GM18499 (cell line): ENCODE data around the gene TMEM164.
"Not testable (repeated sequence)": the region's sequence is repeated elsewhere in the genome, so short reads cannot be mapped to it uniquely, and the experiment has no call there.

Experiments used
- ATAC-seq: cut with Tn5 transposase; IDR thresholded peaks from one replicate; pipeline ENCODE4 v1.9.1; 2021; ENCODE audit warnings: moderate number of reproducible peaks; ENCODE audit not compliant: insufficient read depth, unreplicated experiment

TMEM164 gene

GRCh38 chrX:110123331-110123782 lies 120.4 kb downstream of the TMEM164 start:
- no peak for ATAC-seq

GRCh38 chrX:110125446-110126162 lies 122.7 kb downstream of the TMEM164 start:
- ATAC-seq, result no peak

- ATAC-seq, result no peak
These were observed 128.1 kb downstream of the TMEM164 start for GRCh38 chrX:110131031-110131430.

GRCh38 chrX:110132450-110133114 lies 129.7 kb downstream of the TMEM164 start:
- ATAC-seq, result no peak

DNA sequence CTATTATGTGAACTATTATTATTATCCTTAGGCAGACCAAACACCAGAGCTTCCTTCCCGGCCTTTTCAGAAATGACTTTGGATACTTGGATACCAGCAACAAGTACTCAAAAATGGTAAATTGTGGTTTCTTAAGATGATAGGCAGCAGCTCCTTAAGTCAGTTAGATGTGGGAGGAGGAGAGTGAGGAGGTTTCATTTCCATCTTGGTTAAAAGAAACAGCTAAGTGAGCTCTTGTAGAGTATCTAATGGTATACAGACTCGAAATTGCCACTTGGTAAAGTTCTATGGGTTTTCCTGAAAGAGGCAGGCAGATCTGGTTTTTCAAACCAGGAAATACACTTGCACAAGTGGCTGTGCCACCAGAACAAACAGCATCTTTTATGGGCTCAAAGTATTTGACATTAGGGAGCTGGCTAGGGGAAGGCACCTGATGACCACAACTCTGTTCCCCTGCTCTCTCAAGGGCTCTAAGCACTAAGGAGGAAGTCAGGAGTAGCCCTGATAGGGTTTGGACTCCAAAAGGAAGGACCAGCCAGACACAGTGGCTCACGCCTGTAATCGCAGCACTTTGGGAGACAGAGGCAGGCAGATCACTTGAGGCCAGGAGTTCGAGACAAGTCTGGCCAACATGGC lies 130.9 kb downstream of the TMEM164 start:
- ATAC-seq, result no peak

- no peak for ATAC-seq
These were observed 132.7 kb downstream of the TMEM164 start for GRCh38 chrX:110135618-110136017.

DNA sequence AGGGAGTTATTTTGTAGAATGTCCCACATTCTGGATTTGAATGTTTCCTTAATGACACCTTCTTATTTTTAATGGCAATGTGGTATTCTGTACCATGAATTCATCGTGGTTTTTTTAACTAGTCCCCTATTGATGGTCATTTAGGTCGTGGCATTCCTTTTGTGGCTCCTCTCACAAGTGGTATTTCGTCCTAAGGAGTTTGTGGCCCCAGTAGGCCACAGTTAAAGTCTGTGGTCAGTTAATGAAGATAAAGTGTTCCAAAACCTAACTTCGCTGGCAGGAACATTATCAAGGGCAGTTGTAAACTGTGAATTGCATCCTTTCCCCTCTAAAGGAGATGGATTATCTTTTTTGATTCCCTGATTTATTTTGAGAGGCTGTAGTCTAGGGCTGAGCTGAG lies 133.2 kb downstream of the TMEM164 start:
- ATAC-seq, result no peak

- ATAC-seq, result no peak
These were observed 135.6 kb downstream of the TMEM164 start for GRCh38 chrX:110138557-110138956.

DNA sequence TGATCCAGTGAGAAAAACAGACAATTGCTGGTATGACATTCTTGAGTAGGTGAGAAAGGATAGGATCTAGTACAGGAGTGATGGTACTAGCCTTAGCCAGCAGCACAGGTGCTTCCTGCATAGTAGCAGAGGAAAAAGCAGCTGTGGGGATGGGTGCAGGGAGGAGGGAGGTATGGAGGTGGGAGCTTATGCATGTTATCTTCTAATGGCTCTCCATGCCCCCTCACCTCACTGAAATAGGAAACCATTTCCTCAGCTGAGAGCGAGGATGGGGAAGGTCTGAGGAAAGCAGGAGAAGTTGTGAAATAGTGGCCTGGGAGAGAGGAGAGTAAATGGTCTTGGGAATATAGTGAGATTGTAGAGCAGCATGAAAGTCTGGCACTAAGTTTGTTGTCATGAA lies 136.3 kb downstream of the TMEM164 start:
- ATAC-seq, result no peak

GRCh38 chrX:110142096-110142495 lies 139.2 kb downstream of the TMEM164 start:
- ATAC-seq, result no peak

- no peak for ATAC-seq
These were observed 140.7 kb downstream of the TMEM164 start for GRCh38 chrX:110143454-110144210.

- no peak for ATAC-seq
These were observed 142.4 kb downstream of the TMEM164 start for GRCh38 chrX:110145311-110145710.

DNA sequence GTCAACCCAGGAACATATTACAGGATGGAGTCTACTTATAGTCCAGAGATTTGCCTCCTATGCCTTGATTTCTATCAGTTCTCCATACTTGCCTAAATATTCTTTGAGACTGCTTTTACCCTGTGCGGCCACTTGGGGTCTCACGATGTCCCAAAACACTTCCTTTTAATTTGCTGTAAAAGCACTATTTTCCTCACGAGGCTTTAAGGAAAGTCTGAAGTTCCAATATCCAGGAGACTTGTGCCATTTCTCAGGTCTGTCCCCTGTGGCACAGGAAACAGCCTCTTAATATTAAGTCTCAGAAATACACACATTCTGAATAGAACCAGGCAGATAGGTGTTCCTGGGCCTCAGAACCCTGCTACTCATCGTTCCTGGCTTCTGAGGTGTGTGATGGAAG lies 142.9 kb downstream of the TMEM164 start:
- ATAC-seq, result no peak

GRCh38 chrX:110146521-110146920 lies 143.6 kb downstream of the TMEM164 start:
- ATAC-seq, result no peak

GRCh38 chrX:110153244-110153643 lies 150.3 kb downstream of the TMEM164 start:
- ATAC-seq, result no peak

- no peak for ATAC-seq
These were observed 151.0 kb downstream of the TMEM164 start for GRCh38 chrX:110153896-110154295.

DNA sequence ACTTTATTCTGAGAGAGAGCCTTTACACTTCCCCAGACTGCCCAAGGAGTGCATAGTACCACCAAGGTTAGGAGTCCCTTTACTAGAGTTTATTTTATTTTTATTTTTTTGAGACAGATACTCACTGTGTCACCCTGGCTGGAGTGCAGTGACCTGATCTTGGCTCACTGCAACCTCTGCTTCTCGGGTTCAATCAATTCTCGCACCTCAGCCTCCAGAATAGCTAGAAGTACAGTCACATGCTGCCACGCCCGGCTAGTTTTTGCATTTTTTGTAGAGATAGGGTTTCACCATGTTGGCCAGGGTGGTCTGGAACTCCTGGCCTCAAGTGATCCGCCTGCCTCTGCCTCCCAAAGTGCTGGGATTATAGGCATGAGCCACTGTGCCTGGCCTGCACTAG lies 151.4 kb downstream of the TMEM164 start:
- not testable (repeated sequence) for ATAC-seq

- no peak for ATAC-seq
These were observed 152.8 kb downstream of the TMEM164 start for GRCh38 chrX:110155759-110156158.

DNA sequence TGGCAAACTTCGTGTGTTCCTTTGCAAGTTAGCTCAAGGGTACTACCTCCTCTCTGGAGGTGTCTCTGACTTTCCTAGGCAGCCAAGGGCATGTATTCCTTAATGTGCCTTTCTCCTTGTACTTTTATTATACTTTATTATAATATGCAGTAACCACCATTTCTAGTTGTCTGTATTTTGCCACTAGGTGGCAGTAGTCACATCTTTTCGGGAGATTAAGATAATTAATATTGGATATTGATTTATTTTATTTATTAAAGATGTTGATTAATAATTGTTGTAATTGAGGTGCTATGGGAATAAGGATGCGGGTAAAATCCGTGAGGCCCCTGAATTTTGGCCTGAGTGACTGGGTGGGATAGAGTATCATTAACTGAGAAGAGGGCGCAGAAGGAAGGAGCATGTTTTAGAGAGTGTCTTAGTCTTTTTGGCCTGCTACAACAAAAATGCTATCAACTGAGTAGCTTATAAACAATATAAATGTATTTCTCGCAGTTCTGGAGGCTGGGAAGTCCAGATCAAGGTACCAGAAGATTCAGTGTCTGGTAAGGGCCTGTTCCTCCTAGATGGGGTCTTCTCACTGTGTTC lies 153.3 kb downstream of the TMEM164 start:
- ATAC-seq, result no peak

GRCh38 chrX:110157444-110157843 lies 154.5 kb downstream of the TMEM164 start:
- ATAC-seq, result no peak
